Adipose tissue (tissue), 3 donors: ENCODE data around the gene TEX11. TPM values are rescaled to one million over a fixed set of nuclear protein-coding genes. Genes with fewer than 3 reads are reported as not detected.
"Not testable (repeated sequence)": the region's sequence is repeated elsewhere in the genome, so short reads cannot be mapped to it uniquely, and the experiment has no call there.

Experiments
- H3K27ac ChIP-seq: one replicate; pipeline ENCODE4 v1.5.1; 2013; ENCODE audit warnings: low read depth, low read length
- WGBS, 3 donors: extraction: QIAGEN DNeasy Blood & Tissue Kit; methylation state at CpG; one replicate each; pipeline ENCODE4 v1.1.7; 2013; 5-methylcytosine and 5-hydroxymethylcytosine counted together
- polyA plus RNA-seq, 3 donors: library from polyadenylated mRNA; stranded (reverse); fragments of 200-250 nt; gene quantifications; one replicate each; pipeline ENCODE4 v1.2.3, GENCODE V29; 2013
- donor health status: healthy with polysubstance abuse.
- donor health status: Bipolar disorder and iron deficiency.
- donor health status: healthy.

TEX11 gene
- polyA plus RNA-seq: under 1 TPM in 2 of 3 donors, not detected in 1; 0.03 to 0.83 TPM

GRCh38 chrX:70908541-70908940 is at the start of gene TEX11:
TEX11 (minus strand) TSS chrX:70908711; CDS start chrX:70907789, 922 bp downstream.
- WGBS, 3 donors: 76 to 91% (median 91%) methylated on average over 14 of the region's 14 CpGs
- H3K27ac ChIP-seq: no peak within 1 kb of the TSS

GRCh38 chrX:70954871-70955270 is 46.4 kb upstream of the TEX11 start:
- 83 to 99% (median 87%) methylated on average over 3 of the region's 3 CpGs for WGBS, 3 donors
- no peak overlapping the region for H3K27ac ChIP-seq

GRCh38 chrX:70924294-70924911 is 15.9 kb upstream of the TEX11 start:
- WGBS, 3 donors: 85 to 90% (median 90%) methylated on average over 5 to 6 of the region's 6 CpGs
- H3K27ac ChIP-seq: no peak overlapping the region

- 15 to 29% (median 17%) methylated on average over 5 of the region's 5 CpGs for WGBS, 3 donors
- no peak overlapping the region for H3K27ac ChIP-seq
These were observed 14.4 kb upstream of the TEX11 start for GRCh38 chrX:70922774-70923473.

- WGBS, 3 donors: 14 to 34% (median 14%) methylated on average over 3 of the region's 3 CpGs
These were observed 13.3 kb upstream of the TEX11 start for GRCh38 chrX:70921709-70922352.

GRCh38 chrX:70916754-70917153 is 8.2 kb upstream of the TEX11 start:
- WGBS, 3 donors: 87 to 90% (median 88%) methylated on average over 4 of the region's 4 CpGs
- no peak overlapping the region for H3K27ac ChIP-seq

More at GRCh38 chrX:70921709-70922352, 13.3 kb upstream of the TEX11 start:
- no peak overlapping the region for H3K27ac ChIP-seq

- no peak overlapping the region for H3K27ac ChIP-seq
- 87 to 99% (median 94%) methylated on average over 11 of the region's 11 CpGs for WGBS, 3 donors
These were observed 611 bp downstream of the TEX11 start for GRCh38 chrX:70907900-70908299.

GRCh38 chrX:70901465-70901864 is 7.0 kb downstream of the TEX11 start:
- 66 to 81% (median 67%) methylated on average over 7 of the region's 7 CpGs for WGBS, 3 donors
- H3K27ac ChIP-seq: no peak overlapping the region

- not testable (repeated sequence) for H3K27ac ChIP-seq
- 24 to 51% (median 49%) methylated on average over 6 of the region's 6 CpGs for WGBS, 3 donors
These were observed 18.1 kb downstream of the TEX11 start for GRCh38 chrX:70890441-70890840.

GRCh38 chrX:70878902-70879301 is 29.6 kb downstream of the TEX11 start:
- 70 to 83% (median 75%) methylated on average over 2 of the region's 2 CpGs for WGBS, 3 donors

GRCh38 chrX:70852294-70852693 is 56.2 kb downstream of the TEX11 start:
- H3K27ac ChIP-seq: no peak overlapping the region
- WGBS, 3 donors: 68 to 80% (median 74%) methylated on average over 3 of the region's 3 CpGs

More at GRCh38 chrX:70878902-70879301, 29.6 kb downstream of the TEX11 start:
- no peak overlapping the region for H3K27ac ChIP-seq

- not testable (repeated sequence) for H3K27ac ChIP-seq
- WGBS, 3 donors: 94 to 98% (median 95%) methylated on average over 4 to 6 of the region's 6 CpGs
These were observed 64.4 kb downstream of the TEX11 start for GRCh38 chrX:70844081-70844480.

- WGBS, 3 donors: 76 to 97% (median 94%) methylated on average over 1 of the region's 1 CpG
- not testable (repeated sequence) for H3K27ac ChIP-seq
These were observed 64.9 kb downstream of the TEX11 start for GRCh38 chrX:70843620-70844019.

- WGBS, 3 donors: 90 to 94% (median 92%) methylated on average over 7 of the region's 7 CpGs
- H3K27ac ChIP-seq: no peak overlapping the region
These were observed 73.9 kb downstream of the TEX11 start for GRCh38 chrX:70834589-70834988.

- WGBS, 3 donors: 51 to 58% (median 57%) methylated on average over 2 to 3 of the region's 3 CpGs
These were observed 81.8 kb downstream of the TEX11 start for GRCh38 chrX:70826715-70827114.

GRCh38 chrX:70825366-70825765 is 83.1 kb downstream of the TEX11 start:
- no peak overlapping the region for H3K27ac ChIP-seq
- WGBS, 3 donors: 91 to 94% (median 92%) methylated on average over 4 of the region's 4 CpGs

More at GRCh38 chrX:70826715-70827114, 81.8 kb downstream of the TEX11 start:
- no peak overlapping the region for H3K27ac ChIP-seq

- no peak overlapping the region for H3K27ac ChIP-seq
- 78 to 87% (median 86%) methylated on average over 9 to 11 of the region's 11 CpGs for WGBS, 3 donors
These were observed 99.3 kb downstream of the TEX11 start for GRCh38 chrX:70808942-70809940.

GRCh38 chrX:70806081-70806480 is 102.4 kb downstream of the TEX11 start:
- 77 to 88% (median 77%) methylated on average over 8 of the region's 8 CpGs for WGBS, 3 donors
- no peak overlapping the region for H3K27ac ChIP-seq
